ENCODE data around the gene NYAP1. TPM values are rescaled to one million over a fixed set of nuclear protein-coding genes. Genes with fewer than 3 reads are reported as not detected.

The NYAP1 gene
- total RNA-seq, 1 experiment from 2014 or later: 0.38 TPM

GRCh38 chr7:100488333-100489095, 4.8 kb downstream of the NYAP1 start:
- Mint-ChIP-seq H3K36me3 (ENCODE audit: insufficient read depth, unreplicated experiment) (peaks cover 5% of the 10 kb centered on the region), H3K4me1 (ENCODE audit: low read depth, unreplicated experiment) (no peaks in the 10 kb centered on the region), H3K9me3 (ENCODE audit: low read depth, unreplicated experiment) (no peaks in the 10 kb centered on the region), H3K4me3 (ENCODE audit: low read depth, unreplicated experiment) (no peak overlapping the region), H3K27ac (ENCODE audit: unreplicated experiment) (no peak overlapping the region), H3K27me3 (ENCODE audit: unreplicated experiment) (peaks cover 14% of the 10 kb centered on the region)
- no TSS peak for BruUV-seq (replicated peaks)
- intact Hi-C loops (cut with micrococcal nuclease; ENCODE audit: unreplicated experiment): no loop called here
- TF ChIP-seq CTCF (IDR thresholded peaks at IDR 0.05; ENCODE audit: unreplicated experiment): no peak
- no peak for DNase-seq
- CTCF ChIA-PET: interaction anchor here (1.1 kb wide), 1 partner anchor 51 kb away, joined by 3 read pairs; the partner anchor contains the start of gene AGFG2

GRCh38 chr7:100489121-100489520, 5.4 kb downstream of the NYAP1 start:
- BruUV-seq (replicated peaks): no TSS peak
- CTCF ChIA-PET: no interaction called here
- H3K4me3 Mint-ChIP-seq (ENCODE audit: low read depth, unreplicated experiment): no peak overlapping the region
- no peaks in the 10 kb centered on the region for H3K4me1 Mint-ChIP-seq (ENCODE audit: low read depth, unreplicated experiment)
- no peak overlapping the region for H3K27ac Mint-ChIP-seq (ENCODE audit: unreplicated experiment)
- intact Hi-C loops (cut with micrococcal nuclease; ENCODE audit: unreplicated experiment): no loop called here
- H3K27me3 Mint-ChIP-seq (ENCODE audit: unreplicated experiment): peaks cover 14% of the 10 kb centered on the region
- TF ChIP-seq CTCF (IDR thresholded peaks at IDR 0.05; ENCODE audit: unreplicated experiment): no peak
- H3K9me3 Mint-ChIP-seq (ENCODE audit: low read depth, unreplicated experiment): no peaks in the 10 kb centered on the region
- DNase-seq: no peak
- peaks cover 5% of the 10 kb centered on the region for H3K36me3 Mint-ChIP-seq (ENCODE audit: insufficient read depth, unreplicated experiment)

GRCh38 chr7:100489824-100490223, 6.1 kb downstream of the NYAP1 start:
- Mint-ChIP-seq H3K27me3 (ENCODE audit: unreplicated experiment) (peaks cover 14% of the 10 kb centered on the region), H3K9me3 (ENCODE audit: low read depth, unreplicated experiment) (no peaks in the 10 kb centered on the region), H3K4me3 (ENCODE audit: low read depth, unreplicated experiment) (no peak overlapping the region), H3K36me3 (ENCODE audit: insufficient read depth, unreplicated experiment) (peaks cover 5% of the 10 kb centered on the region), H3K4me1 (ENCODE audit: low read depth, unreplicated experiment) (no peaks in the 10 kb centered on the region), H3K27ac (ENCODE audit: unreplicated experiment) (no peak overlapping the region)
- intact Hi-C loops (cut with micrococcal nuclease; ENCODE audit: unreplicated experiment): no loop called here
- no TSS peak for BruUV-seq (replicated peaks)
- peak; percentile 58 for DNase-seq
- TF ChIP-seq CTCF (IDR thresholded peaks at IDR 0.05; ENCODE audit: unreplicated experiment): no peak
- CTCF ChIA-PET: no interaction called here

- peaks cover 5% of the 10 kb centered on the region for H3K36me3 Mint-ChIP-seq (ENCODE audit: insufficient read depth, unreplicated experiment)
- no peak overlapping the region for H3K27ac Mint-ChIP-seq (ENCODE audit: unreplicated experiment)
- intact Hi-C loops (cut with micrococcal nuclease; ENCODE audit: unreplicated experiment): no loop called here
- H3K4me3 Mint-ChIP-seq (ENCODE audit: low read depth, unreplicated experiment): no peak overlapping the region
- H3K27me3 Mint-ChIP-seq (ENCODE audit: unreplicated experiment): peaks cover 21% of the 10 kb centered on the region
- H3K4me1 Mint-ChIP-seq (ENCODE audit: low read depth, unreplicated experiment): no peaks in the 10 kb centered on the region
- H3K9me3 Mint-ChIP-seq (ENCODE audit: low read depth, unreplicated experiment): no peaks in the 10 kb centered on the region
- no peak for TF ChIP-seq CTCF (IDR thresholded peaks at IDR 0.05; ENCODE audit: unreplicated experiment)
- CTCF ChIA-PET: no interaction called here
- no peak for DNase-seq
- no TSS peak for BruUV-seq (replicated peaks)
These were observed 6.9 kb downstream of the NYAP1 start for GRCh38 chr7:100490483-100491191.
